ENCODE data around the gene NNMT.

Gene NNMT

DNA sequence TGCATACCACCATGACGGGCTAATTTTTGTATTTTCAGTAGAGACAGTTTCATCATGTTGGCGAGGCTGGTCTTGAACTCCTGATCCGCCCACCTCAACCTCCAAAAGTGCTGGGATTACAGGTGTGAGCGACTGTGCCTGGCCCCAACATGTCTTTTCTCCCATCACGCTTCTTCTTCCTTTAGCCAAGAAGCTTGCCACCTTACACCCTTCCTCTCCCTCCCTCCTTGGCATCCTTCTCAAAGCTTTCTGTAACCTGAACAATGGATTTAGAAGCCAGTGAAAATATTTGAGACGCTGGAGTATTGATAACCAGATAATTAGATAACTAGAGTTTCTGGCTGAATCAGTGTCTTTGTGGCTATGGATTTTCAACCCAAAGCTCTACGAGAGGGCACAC, 11.3 kb upstream of the NNMT start:
- DNase-seq (ENCODE audit: low read depth in 2 of 2), result no peak

DNA sequence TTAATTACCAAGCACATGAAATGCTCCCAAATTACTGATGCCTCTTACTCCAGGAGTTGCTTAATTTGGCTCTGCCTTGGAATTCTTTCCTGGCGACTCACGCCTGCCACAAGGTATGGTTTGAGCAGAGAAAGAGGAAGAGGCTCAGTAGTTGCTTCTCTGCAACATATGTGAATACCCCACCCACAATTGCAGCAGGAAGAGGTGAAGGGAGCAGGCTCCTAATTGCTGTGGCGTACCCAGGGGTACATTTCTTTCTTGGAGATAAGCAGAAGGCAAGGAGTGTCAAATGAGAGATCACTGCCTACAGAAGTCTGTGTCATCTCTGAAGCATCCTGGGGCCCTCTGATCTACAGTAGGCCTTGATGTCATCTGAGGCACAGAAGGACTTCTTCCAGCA, 10.6 kb upstream of the NNMT start:
- DNase-seq (ENCODE audit: low read depth in 2 of 2), result no peak

DNA sequence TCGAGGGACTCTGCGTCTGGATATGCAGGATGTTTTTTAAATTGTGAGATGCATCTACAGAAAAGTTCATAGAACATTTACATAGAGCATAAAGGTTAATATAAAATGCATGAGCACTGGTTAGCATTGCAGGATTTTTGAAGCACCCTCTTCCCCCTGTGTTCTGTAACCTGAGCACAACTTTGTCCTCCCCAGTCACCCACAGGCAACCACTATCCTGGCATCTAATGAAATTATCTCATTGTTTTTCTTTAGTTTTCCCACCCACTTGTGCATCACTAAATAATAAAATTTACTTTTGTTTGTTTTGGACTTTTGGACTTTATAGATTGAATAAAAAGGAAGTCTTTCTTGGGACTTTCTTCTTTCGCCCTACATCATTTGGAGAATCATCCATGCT, 10.0 kb upstream of the NNMT start:
- no peak for DNase-seq (ENCODE audit: low read depth in 2 of 2)

DNA sequence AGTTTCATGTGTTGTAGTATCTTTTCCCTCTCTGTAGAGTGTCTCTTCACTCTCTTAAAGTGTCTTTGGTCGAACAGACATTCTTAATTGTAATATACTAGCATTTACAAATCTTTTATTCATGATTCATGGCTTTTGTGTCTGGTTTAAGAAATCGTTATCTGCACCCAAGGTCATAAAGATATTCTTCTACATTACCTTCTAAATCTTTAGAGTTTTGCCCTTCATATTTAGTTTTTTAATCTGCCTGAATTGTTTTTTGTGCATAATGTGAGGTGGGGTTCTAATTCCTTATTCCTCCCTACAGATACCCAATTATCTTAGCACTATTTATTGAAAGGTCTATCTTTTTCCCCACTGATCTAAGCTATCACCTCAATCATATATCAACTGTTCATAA, 9.0 kb upstream of the NNMT start:
- DNase-seq (ENCODE audit: low read depth in 2 of 2), result no peak

DNA sequence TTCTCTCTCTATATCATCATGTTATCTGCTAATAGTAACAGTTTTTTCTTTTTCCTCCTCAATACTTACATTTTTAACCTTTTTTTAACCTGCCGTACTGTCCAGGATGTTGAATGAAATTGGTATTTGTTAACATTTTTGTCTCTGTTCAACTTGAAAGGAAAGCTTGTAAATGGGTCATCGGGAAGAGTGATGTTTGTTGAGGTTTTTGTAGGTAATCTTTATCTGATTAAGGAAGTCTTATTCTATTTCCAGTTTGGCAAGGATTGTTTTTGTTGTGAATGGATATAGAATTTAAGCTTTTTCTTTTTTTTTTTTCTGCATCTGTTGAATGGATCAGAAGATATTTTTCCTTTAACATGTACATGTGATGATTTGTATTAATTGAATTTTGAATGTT, 8.1 kb upstream of the NNMT start:
- DNase-seq (ENCODE audit: low read depth in 2 of 2), result no peak

DNA sequence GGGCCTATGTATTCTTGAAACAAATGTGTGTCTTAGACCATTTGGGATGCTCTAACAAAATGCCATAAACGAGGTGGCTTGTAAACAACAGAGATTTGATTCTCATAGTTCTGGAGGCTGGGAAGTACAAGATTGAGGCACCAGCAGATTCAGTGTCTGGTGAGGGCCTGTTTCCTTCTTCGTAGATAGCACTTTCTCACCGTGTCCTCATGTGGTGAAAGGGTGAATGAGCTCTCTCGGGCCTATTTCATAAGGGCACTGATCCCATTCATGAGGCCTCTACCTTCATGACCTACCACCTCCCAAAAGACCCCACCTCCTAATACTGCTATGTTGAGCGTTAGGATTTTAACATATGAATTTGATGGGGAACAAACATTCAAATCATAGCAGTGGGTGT, 6.4 kb upstream of the NNMT start:
- no peak for DNase-seq (ENCODE audit: low read depth in 2 of 2)

DNA sequence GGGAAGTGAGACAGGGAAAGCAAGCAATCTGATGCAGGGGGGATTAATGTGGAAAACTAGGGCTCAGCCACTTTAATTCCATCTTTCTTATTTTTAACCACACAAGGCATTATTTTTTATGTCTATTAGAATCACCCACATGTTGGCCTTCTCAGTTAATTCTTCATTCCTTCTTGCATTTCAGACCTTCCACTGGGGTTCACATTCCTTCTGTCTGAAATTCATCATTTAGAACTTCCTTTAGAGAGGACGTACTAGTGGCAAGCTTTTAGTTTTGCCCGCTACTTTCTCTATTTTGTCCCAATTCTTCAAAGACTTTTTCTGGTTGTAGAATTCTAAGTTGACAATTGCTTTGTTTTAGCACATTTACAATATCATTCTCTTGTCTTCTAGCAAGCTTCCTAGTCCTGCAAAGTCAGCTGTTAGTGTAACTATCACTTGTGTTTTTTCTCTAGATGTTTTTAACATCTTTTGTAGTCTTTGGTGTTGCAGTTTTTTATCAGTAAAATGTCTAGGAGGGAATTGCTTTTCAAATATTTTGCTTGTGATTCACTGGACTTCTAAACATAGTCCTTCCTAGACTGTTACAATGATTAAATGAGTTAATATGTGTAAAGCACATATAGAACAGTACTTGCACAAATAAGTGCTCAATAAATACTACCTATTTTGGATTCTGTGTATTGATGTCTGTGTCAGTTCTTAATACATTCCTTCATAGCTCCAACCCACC, 5.5 kb upstream of the NNMT start:
- DNase-seq (ENCODE audit: low read depth in 2 of 2), result no peak

DNA sequence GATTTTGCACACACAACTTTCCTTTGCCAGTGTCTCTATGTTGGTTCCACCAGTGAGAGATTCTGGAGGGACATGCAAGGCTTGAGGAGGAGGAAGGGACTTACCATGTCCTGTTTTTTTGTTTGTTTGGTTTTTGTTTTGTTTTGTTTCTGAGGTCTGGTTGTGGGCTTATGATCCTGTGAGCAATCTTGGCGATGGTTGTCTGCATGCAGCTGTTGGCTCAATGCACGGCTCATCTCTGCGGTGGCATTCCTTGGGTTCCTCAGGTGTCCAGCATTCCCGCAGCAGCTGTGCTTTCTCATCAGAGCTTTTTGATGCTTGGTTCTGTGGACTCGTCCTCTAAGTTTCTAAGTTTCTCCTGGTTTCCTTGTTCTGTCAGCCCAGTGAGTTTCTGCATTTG, 4.8 kb upstream of the NNMT start:
- no peak for DNase-seq (ENCODE audit: low read depth in 2 of 2)

DNA sequence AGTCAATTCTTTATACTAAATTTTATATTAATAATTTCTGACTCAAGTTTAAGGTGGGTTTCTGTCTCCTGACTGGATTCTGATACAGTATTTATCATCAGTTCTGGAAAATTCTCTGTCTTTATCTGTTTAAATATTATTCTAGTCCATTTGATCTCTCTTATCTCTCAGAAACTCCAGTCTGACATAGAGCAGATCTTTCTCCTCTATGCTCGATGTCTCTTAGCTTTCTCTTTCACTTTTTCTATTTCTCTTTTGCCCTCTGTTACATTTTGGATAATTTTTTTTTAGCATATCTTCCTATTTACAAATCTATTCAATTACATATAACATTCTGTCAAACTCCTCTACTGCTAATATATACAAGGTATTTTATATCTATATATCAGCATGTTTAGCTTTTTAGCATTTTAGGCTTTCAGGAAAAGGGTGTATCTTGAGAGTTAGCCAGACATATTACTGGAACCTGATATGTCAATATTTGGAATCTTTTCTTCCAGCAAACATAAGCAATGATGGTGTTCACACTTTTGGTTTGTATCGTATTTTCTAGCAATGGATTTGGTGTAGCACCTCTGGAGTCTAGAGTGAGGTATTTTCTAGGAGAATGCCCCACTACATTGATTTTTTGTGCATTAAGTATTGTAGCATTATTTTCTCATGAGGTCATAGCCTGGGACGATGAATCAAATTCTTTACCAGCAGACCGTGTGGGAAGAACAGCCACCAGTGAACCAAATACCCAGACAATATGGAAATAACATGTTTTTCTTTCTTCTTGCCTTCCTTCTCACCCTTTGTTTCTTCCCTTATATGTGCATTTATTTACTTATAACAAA, 4.1 kb upstream of the NNMT start:
- no peak for DNase-seq (ENCODE audit: low read depth in 2 of 2)

DNA sequence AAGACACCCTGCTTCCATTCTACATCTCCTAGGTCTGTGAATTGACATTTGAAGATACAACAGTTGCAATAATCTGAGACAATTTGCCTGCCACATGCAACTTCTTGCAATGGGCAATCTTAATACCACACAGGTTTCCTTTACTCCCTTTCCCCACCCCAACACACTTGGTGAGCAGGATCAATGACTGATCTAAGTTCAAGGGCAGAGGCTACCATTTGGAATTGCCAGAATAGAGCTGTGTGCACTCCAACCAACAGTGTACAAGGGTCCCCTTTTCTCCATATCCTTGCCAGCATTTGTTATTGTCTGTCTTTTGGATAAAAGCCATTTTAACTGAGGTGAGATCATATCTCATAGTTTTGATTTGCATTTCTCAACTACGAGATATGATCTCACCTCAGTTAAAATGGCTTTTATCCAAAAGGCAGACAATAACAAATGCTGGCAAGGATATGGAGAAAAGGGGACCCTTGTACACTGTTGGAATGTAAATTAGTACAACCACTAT, 2.9 kb upstream of the NNMT start:
- DNase-seq (ENCODE audit: low read depth in 2 of 2), result no peak

DNA sequence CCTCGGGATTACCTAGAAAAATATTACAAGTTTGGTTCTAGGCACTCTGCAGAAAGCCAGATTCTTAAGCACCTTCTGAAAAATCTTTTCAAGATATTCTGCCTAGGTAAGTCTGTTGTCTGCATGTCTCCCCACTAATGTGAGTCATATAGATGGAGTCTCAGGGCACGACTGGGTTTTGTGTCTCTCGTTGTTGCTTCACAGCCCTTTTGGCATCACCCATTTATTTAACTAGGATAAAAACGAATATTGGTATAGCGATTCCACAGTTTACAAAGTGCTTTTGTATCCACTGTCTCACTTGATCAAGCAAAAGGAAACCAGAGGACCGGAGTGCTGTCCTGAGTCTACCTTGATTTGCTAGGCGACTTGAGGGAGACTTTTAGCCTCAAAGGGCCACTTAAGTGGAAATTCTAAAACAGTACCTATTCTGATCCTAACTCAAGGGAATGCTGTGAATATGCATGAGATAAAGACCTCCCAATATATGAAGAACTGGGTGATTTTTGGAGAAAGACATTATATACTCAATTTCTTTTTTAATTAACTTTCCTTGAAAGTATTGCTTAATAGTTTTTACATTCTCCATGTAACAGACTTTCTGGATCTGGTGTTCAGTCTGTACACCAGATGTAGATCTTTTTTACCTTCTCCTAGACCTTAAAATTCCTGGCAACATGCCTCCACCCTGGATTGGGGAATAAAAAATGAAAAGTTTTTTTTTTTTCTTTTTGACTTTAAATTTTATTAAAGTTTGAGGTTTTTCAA, 590 bp downstream of the NNMT start:
- DNase-seq (ENCODE audit: low read depth in 2 of 2), result no peak

DNA sequence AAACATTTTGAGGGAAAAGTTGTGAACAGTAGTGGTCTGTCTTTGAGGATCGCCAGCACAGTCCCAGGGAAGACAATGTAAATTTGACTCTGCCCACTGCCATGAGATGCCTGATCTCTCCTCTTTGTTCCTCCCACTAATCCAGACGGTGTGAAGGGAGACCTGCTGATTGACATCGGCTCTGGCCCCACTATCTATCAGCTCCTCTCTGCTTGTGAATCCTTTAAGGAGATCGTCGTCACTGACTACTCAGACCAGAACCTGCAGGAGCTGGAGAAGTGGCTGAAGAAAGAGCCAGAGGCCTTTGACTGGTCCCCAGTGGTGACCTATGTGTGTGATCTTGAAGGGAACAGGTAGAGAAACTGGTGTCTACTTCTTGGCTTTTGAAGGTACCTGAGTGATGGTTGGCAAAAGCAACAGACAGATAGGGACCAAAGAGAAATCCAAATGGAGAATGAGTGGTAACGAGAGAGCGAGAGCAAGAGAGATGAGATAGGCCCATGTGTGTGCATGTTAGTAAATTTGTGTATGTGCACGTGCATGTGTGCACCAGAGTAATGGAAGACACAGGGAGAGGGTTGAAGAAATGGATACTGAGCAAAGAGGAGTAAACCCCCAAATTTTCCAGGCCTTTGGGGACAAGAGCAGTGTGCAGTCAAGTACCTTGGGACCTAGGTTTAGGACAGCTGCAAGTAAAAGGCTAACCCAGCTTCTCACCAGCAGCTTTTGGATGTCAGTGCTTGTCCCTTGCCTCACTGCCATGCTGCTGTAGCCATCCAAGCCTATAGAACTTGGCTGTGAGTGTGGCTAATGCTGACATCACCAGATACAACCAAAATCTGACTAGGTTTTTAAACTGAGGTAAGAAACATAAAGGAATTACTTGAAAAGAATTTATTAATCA, 1.9 kb downstream of the NNMT start:
- no peak for DNase-seq (ENCODE audit: low read depth in 2 of 2)

DNA sequence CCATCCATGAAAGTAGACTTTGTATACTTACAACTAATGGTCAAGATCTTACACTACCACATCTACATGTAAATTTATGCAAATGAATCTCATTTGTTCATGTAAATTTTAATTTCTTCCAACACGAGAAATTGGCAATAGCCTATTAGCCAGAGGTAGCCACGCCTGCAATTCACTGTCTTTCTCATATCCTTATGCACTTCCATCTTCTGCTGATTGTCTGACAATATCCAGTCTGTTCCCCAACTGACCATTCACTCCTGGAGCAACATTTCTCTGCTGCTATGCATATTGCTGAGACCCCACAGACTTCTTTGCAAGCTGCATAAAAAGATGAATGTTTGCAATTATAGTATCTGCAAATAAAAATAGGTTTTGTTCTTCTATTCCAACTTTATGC, 2.5 kb downstream of the NNMT start:
- DNase-seq (ENCODE audit: low read depth in 2 of 2), result no peak

DNA sequence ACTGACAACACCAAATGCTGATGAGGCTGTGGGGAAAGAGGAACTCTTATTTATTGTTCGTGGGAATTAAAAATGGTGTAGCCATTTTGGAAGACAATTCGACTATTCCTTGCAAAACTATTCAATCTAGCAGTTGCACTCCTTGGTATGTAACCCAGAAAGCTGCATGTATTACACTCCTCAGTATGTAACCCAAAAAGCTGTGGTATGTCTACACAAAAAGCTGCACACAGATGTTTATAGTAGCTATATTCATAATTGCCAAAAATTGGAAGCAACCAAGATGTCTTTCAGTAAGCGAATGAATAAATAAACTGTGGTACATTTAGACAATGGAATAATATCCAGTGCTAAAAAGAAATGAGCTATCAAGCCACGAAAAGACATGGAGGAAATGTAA, 4.9 kb downstream of the NNMT start:
- no peak for DNase-seq (ENCODE audit: low read depth in 2 of 2)

DNA sequence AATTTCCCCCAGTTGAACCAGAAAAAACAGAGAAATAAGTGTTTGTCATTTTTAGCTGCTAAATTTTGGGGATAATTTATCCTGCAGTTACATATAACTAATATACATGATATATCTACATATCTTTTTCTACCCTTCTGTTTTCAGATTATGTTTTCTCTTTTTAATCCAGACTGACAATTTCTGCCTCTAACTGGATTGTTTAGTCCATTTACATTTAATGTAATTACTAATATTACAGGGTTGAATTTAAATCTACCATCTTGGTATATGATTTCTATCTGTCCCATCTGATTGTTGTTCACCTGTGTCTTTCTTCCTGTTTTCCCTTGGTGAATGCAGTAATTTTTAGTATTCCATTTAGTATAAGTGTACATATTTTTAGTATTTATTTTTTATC, 5.7 kb downstream of the NNMT start:
- DNase-seq (ENCODE audit: low read depth in 2 of 2), result no peak

DNA sequence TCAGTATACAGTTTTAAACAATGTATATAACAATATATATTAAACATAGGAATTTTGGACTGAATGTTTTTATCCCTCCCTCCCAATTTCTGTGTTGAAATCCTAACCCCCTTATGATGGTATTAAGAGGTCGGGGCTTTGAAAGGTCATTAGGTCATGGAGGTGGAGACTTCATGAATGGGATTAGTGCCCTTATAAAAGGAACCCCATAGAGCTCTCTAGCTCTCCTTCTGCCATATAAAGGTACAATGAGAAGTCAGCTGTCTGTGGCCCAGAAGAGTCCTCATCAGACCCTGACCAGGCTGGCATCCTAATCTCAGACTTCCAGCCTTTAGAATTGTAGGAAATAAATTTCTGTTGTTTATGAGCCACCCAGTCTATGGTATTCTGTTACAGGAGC, 6.5 kb downstream of the NNMT start:
- no peak for DNase-seq (ENCODE audit: low read depth in 2 of 2)

DNA sequence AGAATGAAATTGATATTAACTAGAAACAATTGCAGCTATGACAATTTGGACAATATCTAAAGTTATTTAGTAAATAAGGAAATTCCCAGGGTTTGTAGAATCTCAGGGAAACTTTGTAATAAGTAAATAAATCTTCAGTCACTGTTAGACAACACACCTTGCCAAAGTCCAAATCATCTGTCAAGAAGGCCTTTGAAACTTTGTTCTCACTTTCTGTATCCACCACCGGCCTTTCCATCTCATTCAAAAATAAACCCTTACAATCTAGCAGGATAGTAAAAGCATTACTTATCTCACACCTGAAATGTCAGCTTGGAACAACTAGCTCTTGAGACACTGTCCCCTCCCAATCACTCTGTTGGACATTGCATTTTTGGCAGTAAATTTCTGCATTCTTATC, 7.9 kb downstream of the NNMT start:
- no peak for DNase-seq (ENCODE audit: low read depth in 2 of 2)

DNA sequence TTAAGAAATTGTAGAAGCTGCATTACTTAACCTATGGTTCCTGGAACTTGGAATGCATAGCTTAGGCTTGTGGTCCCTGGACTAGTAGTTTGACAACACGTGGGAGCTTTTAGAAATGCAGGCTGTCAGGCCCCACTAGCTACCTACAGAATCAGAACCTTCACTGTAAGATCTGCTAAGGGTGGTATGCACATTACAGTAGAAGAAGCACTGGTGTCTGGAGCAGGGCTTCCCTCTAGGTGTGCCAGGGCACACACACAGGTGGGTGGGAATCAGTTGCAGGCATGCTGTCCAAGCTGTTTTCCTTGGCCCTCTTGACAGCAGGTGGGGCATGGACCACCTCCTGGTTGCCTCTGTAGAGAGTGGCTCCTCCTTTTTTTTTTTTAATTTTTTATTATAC, 8.8 kb downstream of the NNMT start:
- DNase-seq (ENCODE audit: low read depth in 2 of 2), result no peak

DNA sequence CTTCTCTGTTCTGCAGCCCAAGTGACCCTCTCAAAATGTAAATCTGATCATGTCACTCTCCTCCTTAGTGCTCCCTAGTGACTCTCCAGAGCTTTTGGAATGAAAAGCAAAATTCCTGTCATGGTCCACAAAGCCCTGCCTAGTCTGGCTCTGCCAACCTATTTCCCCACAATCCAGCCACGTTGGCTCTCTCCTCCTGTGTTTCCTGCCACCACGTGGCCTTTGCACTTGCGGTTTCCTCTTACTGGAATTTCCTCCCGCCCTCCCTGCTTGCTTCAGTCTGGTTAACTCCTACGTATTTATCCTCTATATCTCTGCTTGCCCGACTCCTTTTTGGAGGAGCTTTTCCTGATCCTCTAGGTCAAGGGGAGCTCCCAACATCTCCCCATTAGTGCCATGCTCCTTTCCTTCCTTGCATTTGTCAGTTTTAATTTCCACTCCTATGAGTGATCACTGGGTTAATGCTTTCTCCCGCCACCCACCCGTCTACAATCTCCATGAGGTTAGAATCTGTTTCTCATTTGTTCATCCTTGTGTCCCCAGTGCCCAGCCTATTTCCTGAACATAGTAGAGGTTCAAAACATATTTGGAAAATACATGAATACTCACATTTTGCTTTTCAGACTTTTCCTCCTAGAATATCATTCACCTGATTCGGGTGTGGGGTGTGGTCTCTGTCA, 11.5 kb downstream of the NNMT start:
- no peak for DNase-seq (ENCODE audit: low read depth in 2 of 2)

DNA sequence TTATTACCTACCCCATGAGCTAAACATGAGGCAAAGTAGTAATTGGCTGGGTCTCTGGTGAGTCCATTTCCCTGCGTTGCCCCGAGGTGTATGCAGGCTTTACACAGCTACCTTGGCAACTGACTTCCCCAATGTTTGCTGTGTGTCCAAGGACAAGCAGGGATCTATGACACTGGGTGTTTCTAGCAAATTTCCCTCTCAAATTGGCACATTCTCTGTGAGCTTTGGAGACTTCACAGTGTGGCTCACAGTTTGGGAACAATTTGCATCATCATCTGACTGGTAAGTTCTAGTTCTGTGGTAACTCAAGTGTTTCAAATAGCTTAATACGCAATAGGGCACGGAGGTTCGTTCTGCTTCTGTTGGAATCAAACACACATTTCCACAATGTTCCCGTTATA, 12.5 kb downstream of the NNMT start:
- no peak for DNase-seq (ENCODE audit: low read depth in 2 of 2)

DNA sequence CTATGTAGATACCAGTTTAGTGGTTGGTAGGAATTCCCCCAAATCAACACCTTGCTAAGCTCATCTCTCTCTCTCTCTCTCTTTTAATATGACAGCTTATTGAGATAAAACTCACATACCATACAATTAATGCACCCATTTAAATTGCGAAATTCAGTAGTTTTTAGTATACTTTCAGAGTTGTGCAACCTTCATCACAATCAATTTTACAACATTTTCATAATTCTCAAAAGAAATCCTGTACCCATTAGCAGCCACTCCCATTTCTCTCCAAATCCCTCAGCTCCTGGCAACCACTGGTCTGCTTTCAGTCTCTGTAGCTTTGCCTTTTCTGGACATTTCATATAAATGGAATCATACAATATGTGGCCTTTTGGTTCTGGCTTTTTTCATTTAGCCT, 13.3 kb downstream of the NNMT start:
- no peak for DNase-seq (ENCODE audit: low read depth in 2 of 2)

Data from stimulated activated CD4-positive, alpha-beta T cell treated with anti-CD3 and anti-CD28 coated beads, Interleukin-12 subunit alpha, Interleukin-12 subunit beta, amount 100 ng/mL, for 24 hours (primary cell).